Prostate gland (tissue), 2 donors: ENCODE results near the gene IPCEF1.

Source experiments
- CTCF ChIP-seq, 4 experiments: fragments of 200-600 bp in 2 of 4; fragments of 450-650 bp in 2 of 4; sonication (generic) in 2 of 4; IDR thresholded peaks; 1 replicate in 3 of 4; 2 replicates in 1 of 4; pipeline ENCODE4 v1.5.1; 2016 to 2019; ENCODE audit warnings: antibody characterized with exemption in 4 of 4, mild to moderate bottlenecking in 2 of 4, moderate library complexity in 2 of 4
- POLR2A ChIP-seq: fragments of 450-650 bp; IDR thresholded peaks from one replicate; pipeline ENCODE4 v1.6.1; 2016; ENCODE audit warnings: antibody characterized with exemption, mild to moderate bottlenecking
- POLR2AphosphoS5 ChIP-seq: sonication (generic); formaldehyde crosslinking; IDR thresholded peaks from one replicate; pipeline ENCODE4 v1.6.1; 2017; ENCODE audit warnings: antibody characterized with exemption

DNA sequence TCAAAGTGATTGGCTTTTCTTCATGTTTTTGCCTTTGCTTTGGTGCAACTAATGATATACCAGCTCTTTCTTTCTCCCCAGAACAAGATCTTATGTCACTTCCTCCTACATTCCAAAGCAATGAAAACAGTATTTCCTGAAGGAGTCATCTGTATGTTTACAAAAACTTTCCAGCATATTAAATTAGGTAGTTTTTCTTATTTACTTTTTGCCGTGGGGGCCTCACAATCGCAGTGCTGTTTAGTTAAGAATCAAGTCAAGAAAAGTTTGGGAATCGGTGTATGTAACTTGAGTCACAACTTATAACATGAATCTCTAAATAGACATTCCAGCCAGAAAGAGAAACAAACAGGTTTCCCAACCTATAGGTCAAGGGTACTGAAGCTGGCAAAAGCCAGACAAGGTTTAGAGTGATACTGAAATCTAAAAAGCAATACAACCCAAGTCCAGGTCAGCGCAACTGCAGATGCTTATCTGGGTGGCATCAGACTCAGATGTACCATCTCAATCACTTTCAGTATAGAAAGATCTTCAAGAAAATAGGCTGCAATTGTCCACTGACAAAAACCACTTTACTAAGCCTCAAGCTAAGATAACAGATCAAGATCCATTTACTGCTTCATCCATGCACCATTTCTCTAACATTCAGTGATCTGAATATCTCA, 63.6 kb downstream of the IPCEF1 start:
- no peak for TF ChIP-seq CTCF (IDR thresholded peaks at IDR 0.05)
- TF ChIP-seq POLR2A, result no peak
- no peak for TF ChIP-seq POLR2AphosphoS5
